Mesodermal cell (in vitro differentiated cells): ENCODE results near the gene SMIM29.

Experiments
- H3K27ac ChIP-seq: 2 replicates; pipeline ENCODE4 v1.7.0; 2013; ENCODE audit warnings: mild to moderate bottlenecking, low read depth, low read length, moderate library complexity; ENCODE audit not compliant: severe bottlenecking
- H3K36me3 ChIP-seq: 2 replicates; pipeline ENCODE4 v1.7.1; 2013; ENCODE audit warnings: mild to moderate bottlenecking, low read length, moderate library complexity; ENCODE audit not compliant: control insufficient read depth, insufficient read depth
- H3K4me1 ChIP-seq: one replicate; pipeline ENCODE4 v1.7.1; 2013; ENCODE audit warnings: mild to moderate bottlenecking, low read length; ENCODE audit not compliant: insufficient read depth, control insufficient read depth, poor library complexity, severe bottlenecking
- H3K4me3 ChIP-seq: 2 replicates; pipeline ENCODE4 v1.7.0; 2013; ENCODE audit warnings: low read length, control low read depth, mild to moderate bottlenecking; ENCODE audit not compliant: insufficient read depth, poor library complexity, severe bottlenecking; ENCODE audit errors: extremely low read depth
- H3K9me3 ChIP-seq: 2 replicates; pipeline ENCODE4 v1.7.1; 2013; ENCODE audit warnings: mild to moderate bottlenecking, low read length, moderate library complexity; ENCODE audit not compliant: control insufficient read depth
- WGBS, 2 experiments: methylation state at CpG; one replicate each; pipeline ENCODE4 v1.1.5; 2013; ENCODE audit warnings: missing lambda C conversion rate in 2 of 2; ENCODE audit not compliant: insufficient coverage in 2 of 2; 5-methylcytosine and 5-hydroxymethylcytosine counted together

Gene SMIM29

DNA sequence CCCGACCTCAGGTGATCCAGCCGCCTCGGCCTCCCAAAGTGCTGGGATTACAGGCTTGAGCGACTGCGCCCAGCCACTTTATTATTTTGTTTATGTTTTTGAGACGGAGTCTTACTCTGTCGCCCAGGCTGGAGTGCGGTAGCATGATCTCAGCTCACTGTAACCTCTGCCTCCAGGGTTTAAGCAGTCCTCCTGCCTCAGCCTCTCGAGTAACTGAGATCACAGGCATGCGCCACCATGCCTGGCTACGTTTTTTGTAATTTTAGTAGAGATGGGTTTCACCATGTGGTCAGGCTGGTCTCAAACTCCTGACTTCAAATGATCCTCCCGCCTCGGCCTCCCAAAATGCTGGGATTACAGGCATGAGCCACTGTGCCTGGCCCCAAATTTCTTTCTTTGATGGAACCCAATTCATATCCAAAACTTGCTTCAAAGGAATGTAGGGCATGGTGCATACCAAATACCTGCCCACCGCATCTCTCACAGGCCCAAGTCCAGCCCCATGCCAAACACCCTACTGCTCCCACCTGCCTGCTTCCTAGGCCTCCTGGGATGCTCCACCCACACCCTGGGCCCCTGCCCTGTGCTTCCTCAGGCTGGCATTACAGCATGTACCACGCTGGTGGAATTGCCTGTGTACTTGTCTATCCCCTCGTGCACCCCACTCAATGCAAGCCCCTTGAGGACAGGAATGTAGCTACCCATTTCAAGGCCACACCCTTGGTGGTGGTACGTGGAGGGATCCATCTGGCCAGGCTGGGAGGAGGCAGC is 17.1 kb downstream of the SMIM29 start:
- H3K9me3 ChIP-seq: no peaks in the 10 kb centered on the region
- H3K27ac ChIP-seq: no peak overlapping the region
- peaks cover 30% of the 10 kb centered on the region for H3K4me1 ChIP-seq
- H3K4me3 ChIP-seq: no peak overlapping the region
- H3K36me3 ChIP-seq: no peaks in the 10 kb centered on the region
- 90 to 97% methylated on average over 15 of the region's 17 CpGs for WGBS, 2 experiments

DNA sequence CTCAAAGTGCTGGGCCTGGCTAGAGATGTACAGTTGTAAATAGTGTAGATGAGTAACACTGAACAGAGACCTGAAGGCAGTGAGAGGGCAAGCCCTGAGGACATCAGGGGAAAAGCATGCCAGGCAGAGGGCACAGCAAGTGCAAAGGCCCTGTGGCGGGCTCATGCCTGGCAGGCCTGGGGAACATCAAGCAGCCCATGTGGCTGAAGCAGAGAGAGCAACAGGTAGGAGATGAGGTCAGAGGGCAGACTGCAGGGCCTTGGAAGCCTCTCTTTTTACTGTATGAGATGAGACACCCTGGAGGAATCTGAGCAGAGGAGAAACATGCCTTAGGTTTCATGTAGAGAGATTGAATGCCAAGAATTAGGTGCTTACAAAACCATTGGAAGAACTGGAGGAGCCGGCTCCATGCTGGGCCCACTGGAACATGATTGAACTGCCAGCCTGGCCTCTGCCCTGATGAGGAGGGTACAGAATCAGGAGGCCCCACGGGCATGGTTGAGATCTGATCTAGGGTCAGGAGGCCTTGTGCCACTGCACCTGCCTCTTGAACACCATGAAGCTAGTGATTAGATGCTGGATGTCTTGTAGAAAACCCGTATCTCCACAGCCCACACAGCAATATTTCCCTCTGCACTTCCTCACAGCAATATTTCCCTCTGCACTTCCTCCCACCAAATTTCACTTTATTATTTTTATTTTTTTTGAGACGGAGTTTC is 18.0 kb downstream of the SMIM29 start:
- no peak overlapping the region for H3K4me3 ChIP-seq
- no peak overlapping the region for H3K27ac ChIP-seq
- 97 to 100% methylated on average over 3 to 4 of the region's 5 CpGs for WGBS, 2 experiments
- no peaks in the 10 kb centered on the region for H3K36me3 ChIP-seq
- peaks cover 34% of the 10 kb centered on the region for H3K4me1 ChIP-seq
- no peaks in the 10 kb centered on the region for H3K9me3 ChIP-seq

DNA sequence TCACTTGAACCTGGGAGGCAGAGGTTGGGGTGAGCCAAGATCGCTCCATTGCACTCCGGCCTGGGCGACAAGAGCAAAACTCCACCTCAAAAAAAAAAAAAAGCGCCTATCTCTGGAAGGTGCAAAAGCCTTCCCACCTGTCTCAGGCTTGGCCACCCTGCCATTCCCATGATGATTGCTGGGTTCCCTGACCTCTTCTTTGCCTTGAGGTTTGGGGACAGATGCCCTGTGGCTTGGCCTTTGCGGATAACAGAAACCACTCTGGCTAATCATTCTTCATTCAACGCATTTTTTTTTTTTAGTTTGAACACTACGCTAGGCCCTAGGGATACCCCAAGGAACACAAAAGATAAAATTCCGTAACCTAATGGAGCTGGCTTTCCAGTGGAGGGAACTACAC is 18.9 kb downstream of the SMIM29 start:
- WGBS, 2 experiments: 88 to 97% methylated on average over 3 to 5 of the region's 8 CpGs
- no peaks in the 10 kb centered on the region for H3K36me3 ChIP-seq
- H3K4me1 ChIP-seq: peaks cover 34% of the 10 kb centered on the region
- no peaks in the 10 kb centered on the region for H3K9me3 ChIP-seq
- H3K4me3 ChIP-seq: no peak overlapping the region
- no peak overlapping the region for H3K27ac ChIP-seq

DNA sequence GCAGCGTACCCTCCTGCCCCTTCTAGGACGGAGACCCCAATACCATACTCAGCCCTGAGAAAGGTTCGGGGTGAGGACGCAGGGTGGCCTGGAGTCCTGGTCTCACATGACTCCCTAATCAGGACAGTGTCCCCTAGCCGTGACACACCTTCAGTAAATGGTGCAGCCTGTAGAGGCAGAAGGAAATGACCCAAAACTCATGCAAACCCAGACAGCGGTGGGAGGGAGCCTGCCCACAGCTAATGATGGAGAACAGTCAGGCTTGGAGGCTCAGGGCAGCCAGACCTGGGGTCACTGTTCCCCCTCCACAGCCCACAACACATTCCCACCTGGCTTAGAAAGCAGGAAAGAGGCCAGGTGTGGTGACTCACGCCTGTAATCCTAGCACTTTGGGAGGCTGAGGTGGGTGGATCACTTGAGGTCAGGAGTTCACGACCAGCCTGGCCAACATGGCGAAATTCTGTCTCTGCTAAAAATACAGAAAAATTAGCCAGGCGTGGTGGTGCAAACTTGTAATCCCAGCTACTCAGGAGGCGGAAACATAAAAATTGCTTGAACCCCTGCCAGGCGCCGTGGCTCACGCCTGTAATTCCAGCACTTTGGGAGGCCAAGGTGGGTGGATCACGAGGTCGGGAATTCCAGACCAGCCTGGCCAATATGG is 20.9 kb downstream of the SMIM29 start:
- peaks cover 27% of the 10 kb centered on the region for H3K4me1 ChIP-seq
- 94 to 95% methylated on average over 14 to 16 of the region's 16 CpGs for WGBS, 2 experiments
- no peak overlapping the region for H3K4me3 ChIP-seq
- H3K27ac ChIP-seq: peak overlapping the region; percentile 43
- H3K9me3 ChIP-seq: no peaks in the 10 kb centered on the region
- no peaks in the 10 kb centered on the region for H3K36me3 ChIP-seq

DNA sequence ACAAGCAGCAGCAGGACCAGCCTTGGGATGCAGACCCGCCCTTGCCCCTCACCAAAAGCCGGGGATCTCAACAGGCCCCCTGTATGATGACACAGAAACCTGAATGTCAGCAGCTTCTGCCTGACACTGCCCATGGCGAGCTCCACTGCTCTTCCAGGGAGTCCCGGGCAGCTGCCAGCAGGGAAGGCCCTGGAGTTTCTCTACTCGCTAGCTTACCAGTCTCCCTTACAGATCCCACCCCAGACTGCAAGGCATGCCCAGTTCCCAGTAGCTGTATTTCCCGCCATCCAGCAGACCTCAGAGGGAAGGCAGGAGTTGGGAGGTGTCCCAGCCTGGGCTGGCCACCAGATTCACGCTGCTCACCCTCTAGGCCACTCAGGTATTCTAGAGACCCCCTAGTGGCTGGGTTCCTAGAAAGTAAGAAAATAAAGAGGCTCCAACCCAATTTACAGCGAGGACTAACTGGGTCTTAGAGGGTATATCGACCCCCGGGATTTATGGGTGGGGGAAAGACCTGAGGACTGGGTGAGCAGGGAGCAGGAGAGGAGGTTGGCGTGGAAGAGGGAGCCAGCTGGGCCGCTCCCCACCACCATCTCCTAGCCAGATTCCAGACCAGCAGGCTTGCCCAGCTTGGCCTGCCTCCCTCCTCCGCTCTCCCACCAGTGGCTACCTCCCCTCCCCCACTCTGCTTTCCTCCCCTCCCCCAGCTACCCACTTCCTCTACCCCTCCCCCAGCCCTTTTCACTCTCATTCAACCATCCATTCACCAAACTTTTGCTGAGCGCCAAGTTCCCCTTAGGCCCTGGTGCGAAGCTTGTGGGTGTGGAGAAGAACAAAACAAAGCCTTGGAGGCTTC is 21.8 kb downstream of the SMIM29 start:
- H3K9me3 ChIP-seq: no peaks in the 10 kb centered on the region
- peak overlapping the region; percentile 43 for H3K27ac ChIP-seq
- H3K4me3 ChIP-seq: no peak overlapping the region
- H3K36me3 ChIP-seq: no peaks in the 10 kb centered on the region
- peaks cover 27% of the 10 kb centered on the region for H3K4me1 ChIP-seq
- 80 to 87% methylated on average over 5 to 6 of the region's 15 CpGs for WGBS, 2 experiments

DNA sequence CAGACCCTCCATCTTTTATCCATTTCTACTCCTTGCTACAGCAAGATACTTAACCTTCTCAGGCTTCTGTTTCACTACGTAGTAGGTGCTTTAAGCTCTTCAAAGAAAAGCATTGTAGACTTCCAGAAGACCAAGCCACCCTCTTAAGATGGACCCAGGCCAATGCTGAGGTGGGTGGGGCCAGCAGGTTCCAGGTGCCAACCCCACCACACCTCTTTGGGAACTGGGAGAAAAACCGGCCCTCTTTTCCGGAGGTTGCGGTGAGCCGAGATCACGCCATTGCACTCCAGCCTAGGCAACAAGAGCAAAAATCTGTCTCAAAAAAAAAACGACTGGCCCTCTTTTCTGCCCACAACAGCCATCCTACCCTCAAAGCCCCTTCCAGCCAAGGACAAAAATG is 22.7 kb downstream of the SMIM29 start:
- WGBS, 2 experiments: 80 to 89% methylated on average over 1 to 2 of the region's 7 CpGs
- Histone ChIP-seq H3K4me3 (no peak overlapping the region), H3K4me1 (peaks cover 27% of the 10 kb centered on the region), H3K27ac (no peak overlapping the region), H3K36me3 (no peaks in the 10 kb centered on the region), H3K9me3 (no peaks in the 10 kb centered on the region)

DNA sequence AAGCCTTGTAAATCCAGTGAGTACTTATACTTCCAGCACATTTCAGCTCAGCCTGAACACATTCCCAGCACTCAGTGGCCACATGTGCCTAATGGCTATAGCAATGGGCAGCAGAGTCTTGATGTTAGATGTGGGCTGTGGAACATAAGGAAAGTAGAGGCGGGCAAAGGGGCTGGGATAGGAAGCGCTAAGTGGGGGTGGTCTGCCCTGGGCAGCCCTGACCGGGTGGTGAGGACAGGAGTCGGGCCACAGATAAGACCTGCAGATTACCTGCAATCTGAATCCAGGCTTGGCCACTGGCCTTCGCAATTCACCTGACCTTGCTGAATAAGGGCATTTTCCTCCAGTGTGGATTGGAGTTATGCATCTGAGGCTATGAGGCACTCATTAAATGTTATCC is 23.3 kb downstream of the SMIM29 start:
- Histone ChIP-seq H3K4me3 (no peak overlapping the region), H3K9me3 (no peaks in the 10 kb centered on the region), H3K4me1 (peaks cover 27% of the 10 kb centered on the region), H3K27ac (no peak overlapping the region), H3K36me3 (no peaks in the 10 kb centered on the region)
- WGBS, 2 experiments: 94 to 96% methylated on average over 4 to 5 of the region's 5 CpGs

DNA sequence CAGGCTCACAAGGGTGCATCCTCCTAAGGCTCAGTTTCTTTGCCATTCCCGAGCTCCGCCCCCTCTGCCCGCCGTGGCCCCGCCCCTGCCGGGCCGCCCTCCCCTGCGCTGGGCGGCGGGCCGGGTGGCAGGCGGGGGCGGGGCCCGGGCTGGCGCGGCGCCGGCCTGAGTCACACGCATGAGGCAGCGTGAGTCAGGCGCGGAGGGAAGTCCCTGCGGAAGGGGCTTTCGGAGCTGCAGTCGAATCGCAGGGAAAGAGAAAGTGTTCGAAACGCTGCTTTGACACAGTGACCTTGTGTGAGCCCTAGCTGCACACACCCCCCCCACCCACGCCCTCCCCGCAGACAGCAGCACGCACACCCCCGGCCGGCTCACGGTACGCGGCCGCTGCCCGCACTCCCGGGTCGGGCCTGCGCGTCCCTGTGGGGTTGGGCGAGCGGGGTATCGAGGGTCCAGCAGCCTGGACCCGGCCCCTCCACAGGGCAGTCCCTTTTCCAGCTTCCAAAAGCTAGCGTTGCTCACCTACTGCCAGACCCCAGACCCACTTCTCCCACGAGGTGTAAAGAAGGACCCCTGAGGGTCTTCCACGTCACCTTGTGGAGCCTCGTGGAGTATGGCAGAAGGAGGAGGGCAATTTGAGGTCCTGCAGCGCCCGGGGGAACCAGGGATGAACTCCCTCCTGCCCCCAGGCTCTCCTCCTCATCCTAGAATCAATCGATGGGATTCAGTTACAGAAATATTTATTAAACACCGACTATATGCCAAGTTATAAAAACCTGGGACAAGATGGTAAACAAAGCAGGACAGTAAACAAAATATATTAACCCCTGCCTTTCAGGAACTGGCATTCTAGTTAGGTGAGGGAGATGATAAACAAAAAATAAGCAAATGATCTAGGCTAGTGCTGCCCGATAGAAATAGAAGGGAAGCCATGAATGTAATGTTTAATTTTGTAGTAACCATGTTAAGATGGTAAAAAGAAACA is 24.6 kb downstream of the SMIM29 start:
- Histone ChIP-seq H3K4me1 (peaks cover 23% of the 10 kb centered on the region), H3K27ac (peak overlapping the region; percentile 89), H3K9me3 (no peaks in the 10 kb centered on the region), H3K36me3 (no peaks in the 10 kb centered on the region), H3K4me3 (peak overlapping the region; percentile 36)
- WGBS, 2 experiments: 10 to 13% methylated on average over 20 to 22 of the region's 55 CpGs

DNA sequence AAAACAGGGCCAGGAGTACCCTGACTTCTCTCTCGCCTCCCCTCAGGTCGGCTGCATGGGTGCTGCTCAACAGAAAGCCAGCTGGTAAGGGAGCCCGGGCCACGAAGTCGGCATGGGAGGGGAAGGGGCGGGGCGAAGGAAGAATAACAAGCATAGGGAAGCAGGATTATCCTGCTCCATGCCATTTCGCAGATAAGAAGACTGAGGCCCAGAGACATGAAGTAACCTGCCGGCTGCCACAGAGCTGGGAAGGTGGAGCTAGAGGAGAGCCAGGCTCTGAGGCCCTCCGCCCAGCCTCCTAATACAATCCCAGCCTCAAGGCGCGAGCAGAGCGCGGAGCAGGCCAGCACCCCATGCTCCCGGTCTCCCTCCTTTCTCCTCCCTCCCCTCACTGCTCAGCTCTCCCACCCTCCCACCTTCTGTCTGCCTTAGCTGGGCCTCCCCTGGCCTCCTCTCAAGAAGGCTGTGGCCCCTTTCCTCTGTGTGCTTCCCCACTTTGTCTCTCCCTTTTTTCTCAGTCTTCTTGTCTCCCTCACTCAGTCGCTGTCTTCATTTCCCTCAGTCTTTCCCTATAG is 25.3 kb downstream of the SMIM29 start:
- Histone ChIP-seq H3K4me1 (peaks cover 23% of the 10 kb centered on the region), H3K4me3 (peak overlapping the region; percentile 21), H3K9me3 (no peaks in the 10 kb centered on the region), H3K27ac (peak overlapping the region; percentile 71), H3K36me3 (no peaks in the 10 kb centered on the region)
- 23 to 24% methylated on average over 11 to 12 of the region's 16 CpGs for WGBS, 2 experiments
